A172 (cell line): ENCODE data around the gene CSTPP1. TPM values are rescaled to one million over a fixed set of nuclear protein-coding genes. Genes with fewer than 3 reads are reported as not detected.
"Not testable (repeated sequence)": the region's sequence is repeated elsewhere in the genome, so short reads cannot be mapped to it uniquely, and the experiment has no call there.

Experiments
- DNase-seq: peaks from one replicate; pipeline ENCODE4 v3.0.0-alpha.2; 2015; ENCODE audit warnings: low spot score
- total RNA-seq: library from RNA; depleted of rRNA; stranded (reverse); fragments of >200 nt; shearing (Covaris generic); gene quantifications from 2 replicates; pipeline ENCODE4 v1.2.3, GENCODE V29; 2014

CSTPP1 gene
- total RNA-seq, 1 experiment from 2014 or later = 51.0 TPM

DNA sequence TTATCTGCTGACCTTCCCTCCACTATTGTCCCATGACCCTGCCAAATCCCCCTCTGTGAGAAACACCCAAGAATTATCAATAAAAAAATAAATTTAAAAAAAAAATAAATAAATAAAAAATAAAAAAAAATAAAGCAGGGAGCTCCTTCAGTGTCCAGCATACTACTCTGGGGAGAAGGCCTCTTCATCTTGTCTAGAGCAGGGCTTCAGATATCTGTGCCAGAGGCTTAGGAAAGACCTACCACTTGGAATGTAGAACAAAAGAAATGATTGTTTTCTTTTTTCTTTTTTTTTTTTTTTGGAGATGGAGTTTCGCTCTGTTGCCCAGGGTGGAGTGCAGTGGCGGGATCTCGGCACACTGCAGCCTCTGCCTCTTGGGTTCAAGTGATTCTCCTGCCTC, 161.7 kb downstream of the CSTPP1 start:
- DNase-seq = not testable (repeated sequence)

DNA sequence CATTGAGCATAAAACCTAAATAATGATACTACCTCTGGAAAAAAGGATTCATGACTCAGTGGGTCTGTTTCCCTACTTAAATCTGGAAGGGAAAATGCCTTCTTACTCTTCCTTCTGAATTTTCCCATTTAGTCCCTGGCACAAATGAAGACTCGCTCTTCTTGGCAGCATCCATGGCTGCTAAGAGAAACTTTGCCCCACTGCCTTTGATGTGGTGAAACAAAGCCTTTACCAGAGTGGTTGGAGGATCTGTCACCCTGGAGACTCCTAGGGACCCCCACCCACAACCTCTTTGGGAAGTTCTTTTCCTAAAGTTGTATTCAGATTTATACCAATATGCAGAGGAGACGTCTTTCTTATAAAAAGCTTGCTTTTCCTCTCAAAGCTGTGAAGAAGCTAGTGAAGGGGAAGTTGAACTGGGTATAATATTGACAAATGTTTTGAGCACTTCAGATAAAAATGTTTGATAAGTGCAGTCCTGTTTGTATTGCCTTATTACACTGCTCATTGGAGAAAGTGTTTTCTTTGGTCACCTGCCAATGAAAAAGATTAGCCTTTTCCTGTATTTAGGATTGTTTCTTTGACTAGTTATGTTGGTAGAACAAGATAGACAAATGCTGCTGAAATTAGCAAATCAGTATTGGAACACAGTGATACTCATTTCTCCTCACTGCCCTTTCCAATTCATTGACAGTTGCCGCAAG, 162.8 kb downstream of the CSTPP1 start:
- no peak for DNase-seq

DNA sequence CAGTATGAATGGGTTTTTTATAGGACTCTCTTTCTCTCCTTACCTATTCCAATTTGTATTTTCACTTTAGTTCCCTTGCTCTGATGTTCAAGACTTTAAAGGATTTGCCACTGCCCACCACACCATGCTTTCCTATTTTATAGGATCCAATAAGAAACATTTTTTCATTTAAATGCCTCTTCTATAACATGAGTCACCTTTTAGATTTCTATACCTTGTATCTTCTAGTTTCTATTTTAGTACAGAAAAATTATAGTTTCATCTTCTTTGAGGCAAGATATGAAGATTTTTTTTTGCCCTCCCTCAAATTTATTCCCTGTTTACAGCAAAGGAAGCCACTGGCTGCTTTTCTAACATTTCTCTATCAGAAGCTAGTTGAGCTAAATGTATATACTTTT, 163.4 kb downstream of the CSTPP1 start:
- DNase-seq = no peak

- no peak for DNase-seq
These were observed 164.8 kb downstream of the CSTPP1 start for GRCh38 chr11:47101406-47101805.

DNA sequence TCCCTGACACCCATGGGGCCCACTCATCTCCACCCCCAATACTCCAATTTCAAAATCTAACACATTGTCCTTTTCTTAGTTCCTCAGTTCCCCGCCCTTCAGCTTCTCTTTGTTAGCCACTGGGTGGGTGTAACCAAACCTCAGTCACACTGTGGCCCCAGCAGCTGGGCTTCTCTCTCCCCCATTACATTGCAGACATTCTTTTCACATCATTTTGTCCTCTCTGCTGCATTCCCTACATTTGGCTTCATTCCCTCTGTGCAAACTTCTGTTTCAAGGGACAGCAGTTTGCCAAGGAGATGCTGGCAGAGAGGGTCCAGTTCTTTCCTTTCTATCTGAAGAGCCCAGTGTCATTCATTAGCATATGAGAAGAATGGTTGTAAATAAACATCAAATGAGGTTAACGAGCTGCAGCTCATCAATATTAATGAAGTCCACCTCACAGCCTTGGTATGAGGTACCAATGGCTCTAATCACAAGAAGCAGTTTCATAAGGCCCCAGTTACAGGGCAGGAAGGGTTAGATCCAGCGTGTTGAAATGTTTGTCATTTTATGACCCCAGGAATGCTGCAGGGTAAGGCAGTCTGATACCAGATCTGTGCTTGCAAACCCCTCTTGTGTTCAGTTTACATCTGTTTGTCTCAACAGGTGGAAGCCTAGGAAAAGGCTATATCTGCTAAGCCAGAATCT, 167.8 kb downstream of the CSTPP1 start:
- no peak for DNase-seq

GRCh38 chr11:47105541-47105940, 169.0 kb downstream of the CSTPP1 start:
- DNase-seq = no peak

- no peak for DNase-seq
These were observed 169.4 kb downstream of the CSTPP1 start for GRCh38 chr11:47105974-47106373.

- DNase-seq = no peak
These were observed 170.3 kb downstream of the CSTPP1 start for GRCh38 chr11:47106798-47107411.

GRCh38 chr11:47107744-47108143, 171.2 kb downstream of the CSTPP1 start:
- DNase-seq = no peak

- no peak for DNase-seq
These were observed 171.7 kb downstream of the CSTPP1 start for GRCh38 chr11:47108214-47108613.

GRCh38 chr11:47109051-47109726, 172.6 kb downstream of the CSTPP1 start:
- DNase-seq = no peak

- no peak for DNase-seq
These were observed 173.2 kb downstream of the CSTPP1 start for GRCh38 chr11:47109727-47110246.

- no peak for DNase-seq
These were observed 174.8 kb downstream of the CSTPP1 start for GRCh38 chr11:47111318-47111804.

GRCh38 chr11:47112941-47113340, 176.4 kb downstream of the CSTPP1 start:
- not testable (repeated sequence) for DNase-seq

- not testable (repeated sequence) for DNase-seq
These were observed 182.6 kb downstream of the CSTPP1 start for GRCh38 chr11:47118958-47119688.

GRCh38 chr11:47121056-47121455, 184.5 kb downstream of the CSTPP1 start:
- DNase-seq = no peak

- no peak for DNase-seq
These were observed 185.2 kb downstream of the CSTPP1 start for GRCh38 chr11:47121731-47122130.

GRCh38 chr11:47123094-47123493, 186.5 kb downstream of the CSTPP1 start:
- no peak for DNase-seq

DNA sequence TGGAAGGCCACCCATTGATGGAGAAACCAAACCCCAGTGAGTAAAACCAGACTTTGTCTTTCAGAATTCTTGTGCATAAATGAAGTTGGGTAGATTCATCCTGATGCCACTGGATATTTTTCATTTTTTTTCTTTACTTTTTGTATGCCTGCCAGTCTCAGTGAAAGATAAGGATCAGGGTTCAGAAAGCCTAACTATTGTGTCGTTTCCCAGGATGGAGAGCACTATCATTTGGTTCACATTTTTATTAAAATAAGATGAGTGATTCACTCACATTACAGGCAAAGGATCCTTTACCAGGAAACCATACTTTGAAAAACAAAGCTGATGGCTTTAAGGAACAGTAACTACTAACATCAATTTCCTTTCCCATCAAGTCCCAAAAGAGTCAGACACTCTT, 188.1 kb downstream of the CSTPP1 start:
- DNase-seq = no peak

GRCh38 chr11:47125083-47125482, 188.5 kb downstream of the CSTPP1 start:
- DNase-seq = no peak

- no peak for DNase-seq
These were observed 190.7 kb downstream of the CSTPP1 start for GRCh38 chr11:47127213-47127612.
